ENCODE results near the gene ACTA2.

- TF ChIP-seq CTCF (IDR thresholded peaks at IDR 0.05), result no peak
- TF ChIP-seq POLR2A (IDR thresholded peaks at IDR 0.05), result no peak
Measured at GRCh38 chr10:88906921-88907320, 45.7 kb downstream of the ACTA2 start.
